ENCODE data around the gene PSME3.

- TF ChIP-seq CTCF (IDR thresholded peaks at IDR 0.05) (no peak), EP300 (IDR thresholded peaks at IDR 0.05) (no peak), POLR2A (IDR thresholded peaks at IDR 0.05) (no peak), POLR2AphosphoS5 (IDR thresholded peaks at IDR 0.05) (no peak)
These were observed 48.8 kb upstream of the PSME3 start for GRCh38 chr17:42784409-42784808.
